ENCODE data around the gene TMEM89.

GRCh38 chr3:48617559-48617958 lies 4.0 kb downstream of the TMEM89 start:
- TF ChIP-seq POLR2A (IDR thresholded peaks at IDR 0.05) (no peak), CTCF (IDR thresholded peaks at IDR 0.05) (no peak), EP300 (IDR thresholded peaks at IDR 0.05) (no peak)
